Measurements from ENCODE around the gene DNM3.

GRCh38 chr1:172136925-172137324 is 295.6 kb downstream of the DNM3 start:
- no peak for TF ChIP-seq GABPA (IDR thresholded peaks at IDR 0.05; ENCODE audit: borderline replicate concordance, insufficient read depth, low read length)
- TF ChIP-seq RAD21 (IDR thresholded peaks at IDR 0.05 in 1 of 2, conservative IDR thresholded peaks at IDR 0.05 in 1 of 2; ENCODE audit: low read depth in 2 of 2, low read length in 2 of 2) = no peak
- no peak for TF ChIP-seq TCF12 (IDR thresholded peaks at IDR 0.05; ENCODE audit: low read depth, low read length)
- no peak for TF ChIP-seq HDAC2 (IDR thresholded peaks at IDR 0.05; ENCODE audit: borderline replicate concordance in 1 of 2, low read depth in 2 of 2, low read length in 2 of 2)
- no peak for TF ChIP-seq KDM1A (IDR thresholded peaks at IDR 0.05; ENCODE audit: borderline replicate concordance, low read length)
- TF ChIP-seq CEBPB (IDR thresholded peaks at IDR 0.05; ENCODE audit: low read depth, low read length) = no peak
- no peak for TF ChIP-seq POLR2A (IDR thresholded peaks at IDR 0.05; ENCODE audit: control extremely low read depth in 1 of 2, low read depth in 2 of 2, low read length in 2 of 2)

Data from H1 (cell line).